GM12865 (cell line): ENCODE data around the gene KCTD13.

Experiments
- DNase-seq: peaks from one replicate; pipeline ENCODE4 v3.0.0; 2010; ENCODE audit warnings: low read depth
- H3K4me3 ChIP-seq: 2 replicates; pipeline ENCODE4 v1.5.1; 2011; ENCODE audit warnings: mild to moderate bottlenecking, low read depth, low read length, control low read depth
- TF ChIP-seq, protein P1 (sequence below): IDR thresholded peaks from 2 replicates; pipeline ENCODE4 v1.5.1; 2011; ENCODE audit warnings: low read length, control low read depth, low read depth, inconsistent platforms; ENCODE audit not compliant: insufficient read depth; ENCODE audit errors: missing control alignments

Gene KCTD13

DNA sequence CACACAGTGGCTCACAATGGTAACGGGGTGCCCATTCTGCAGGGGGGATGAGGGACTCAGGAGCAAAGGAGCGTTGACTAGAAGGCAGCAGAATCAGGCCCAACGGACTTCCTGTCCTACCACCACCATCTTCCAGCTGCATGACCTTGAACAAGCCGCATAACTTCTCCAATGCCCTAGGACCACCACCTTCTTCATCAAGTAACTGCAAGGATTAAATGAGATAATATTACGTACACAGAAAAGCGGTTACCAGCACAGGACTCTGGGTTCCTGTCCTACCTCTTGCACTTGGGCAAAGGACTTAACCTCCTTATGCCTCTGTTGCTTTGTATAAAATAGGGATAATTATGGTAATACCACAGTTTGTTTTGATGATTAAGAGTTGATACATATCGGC is 21.1 kb downstream of the KCTD13 start:
- TF ChIP-seq, protein P1, sequence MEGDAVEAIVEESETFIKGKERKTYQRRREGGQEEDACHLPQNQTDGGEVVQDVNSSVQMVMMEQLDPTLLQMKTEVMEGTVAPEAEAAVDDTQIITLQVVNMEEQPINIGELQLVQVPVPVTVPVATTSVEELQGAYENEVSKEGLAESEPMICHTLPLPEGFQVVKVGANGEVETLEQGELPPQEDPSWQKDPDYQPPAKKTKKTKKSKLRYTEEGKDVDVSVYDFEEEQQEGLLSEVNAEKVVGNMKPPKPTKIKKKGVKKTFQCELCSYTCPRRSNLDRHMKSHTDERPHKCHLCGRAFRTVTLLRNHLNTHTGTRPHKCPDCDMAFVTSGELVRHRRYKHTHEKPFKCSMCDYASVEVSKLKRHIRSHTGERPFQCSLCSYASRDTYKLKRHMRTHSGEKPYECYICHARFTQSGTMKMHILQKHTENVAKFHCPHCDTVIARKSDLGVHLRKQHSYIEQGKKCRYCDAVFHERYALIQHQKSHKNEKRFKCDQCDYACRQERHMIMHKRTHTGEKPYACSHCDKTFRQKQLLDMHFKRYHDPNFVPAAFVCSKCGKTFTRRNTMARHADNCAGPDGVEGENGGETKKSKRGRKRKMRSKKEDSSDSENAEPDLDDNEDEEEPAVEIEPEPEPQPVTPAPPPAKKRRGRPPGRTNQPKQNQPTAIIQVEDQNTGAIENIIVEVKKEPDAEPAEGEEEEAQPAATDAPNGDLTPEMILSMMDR: no peak
- DNase-seq: no peak
- H3K4me3 ChIP-seq: no peak overlapping the region

DNA sequence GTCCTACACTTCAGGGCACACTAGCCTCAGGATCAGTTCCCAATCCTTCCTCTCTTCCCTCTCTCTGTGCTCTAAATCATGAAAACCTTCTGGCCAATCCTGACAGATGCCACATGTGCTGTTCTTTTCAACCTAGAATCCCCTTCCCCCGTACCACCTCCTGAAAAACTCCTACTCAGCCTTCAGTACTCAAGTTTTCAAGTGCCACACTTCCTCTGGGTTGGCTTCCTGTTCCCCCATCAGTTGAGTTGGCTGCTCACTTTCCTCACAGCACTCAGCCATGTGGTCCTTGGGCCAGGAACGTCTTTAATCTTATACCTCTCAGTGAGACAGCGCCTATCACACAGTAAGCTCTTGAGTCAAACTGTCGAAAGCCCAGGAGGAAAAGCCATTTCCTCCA is 22.4 kb downstream of the KCTD13 start:
- no peak for DNase-seq
- H3K4me3 ChIP-seq: no peak overlapping the region
- TF ChIP-seq, protein P1: no peak

DNA sequence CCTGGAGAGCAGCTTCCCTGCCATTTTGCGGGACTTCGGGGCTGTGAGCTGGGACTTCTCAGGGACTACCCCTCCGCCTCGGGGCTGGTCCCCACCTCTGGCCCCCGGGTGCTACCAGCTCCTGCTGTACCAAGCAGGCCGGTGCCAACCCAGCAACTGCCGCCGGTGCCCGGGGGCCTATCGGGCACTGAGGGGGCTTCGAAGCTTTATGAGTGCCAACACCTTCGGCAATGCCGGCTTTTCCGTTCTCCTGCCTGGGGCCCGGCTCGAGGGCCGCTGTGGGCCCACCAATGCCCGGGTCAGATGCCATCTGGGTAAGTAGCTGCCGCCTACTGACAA is 24.4 kb downstream of the KCTD13 start:
- TF ChIP-seq, protein P1: no peak
- DNase-seq: no peak
- H3K4me3 ChIP-seq: no peak overlapping the region

DNA sequence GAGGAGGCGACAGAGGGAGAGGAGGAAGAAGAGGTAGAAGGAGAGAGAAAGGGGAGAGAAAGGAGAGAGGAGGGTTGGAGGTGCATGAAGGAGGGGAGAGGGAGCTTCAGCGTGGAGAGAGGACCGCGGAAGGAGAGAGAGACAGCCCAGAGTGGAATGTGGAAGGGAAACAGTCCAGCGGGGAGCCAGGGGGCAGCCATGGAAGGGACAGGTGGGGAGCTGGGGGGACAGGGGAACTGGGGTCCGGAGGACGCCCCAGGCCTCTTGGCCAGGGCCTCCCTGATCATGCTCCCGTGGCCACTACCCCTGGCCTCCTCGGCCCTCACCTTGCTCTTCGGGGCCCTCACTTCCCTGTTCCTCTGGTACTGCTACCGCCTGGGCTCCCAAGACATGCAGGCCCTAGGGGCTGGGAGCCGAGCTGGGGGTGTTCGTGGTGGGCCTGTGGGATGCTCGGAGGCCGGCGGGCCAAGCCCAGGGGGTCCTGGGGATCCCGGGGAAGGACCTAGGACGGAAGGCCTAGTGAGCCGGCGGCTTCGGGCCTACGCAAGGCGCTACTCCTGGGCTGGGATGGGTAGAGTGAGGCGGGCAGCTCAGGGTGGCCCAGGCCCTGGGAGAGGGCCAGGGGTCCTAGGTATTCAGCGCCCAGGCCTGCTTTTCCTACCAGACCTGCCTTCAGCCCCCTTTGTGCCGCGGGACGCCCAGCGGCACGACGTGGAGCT is 25.0 kb downstream of the KCTD13 start:
- TF ChIP-seq, protein P1: no peak
- no peak for DNase-seq
- H3K4me3 ChIP-seq: no peak overlapping the region

DNA sequence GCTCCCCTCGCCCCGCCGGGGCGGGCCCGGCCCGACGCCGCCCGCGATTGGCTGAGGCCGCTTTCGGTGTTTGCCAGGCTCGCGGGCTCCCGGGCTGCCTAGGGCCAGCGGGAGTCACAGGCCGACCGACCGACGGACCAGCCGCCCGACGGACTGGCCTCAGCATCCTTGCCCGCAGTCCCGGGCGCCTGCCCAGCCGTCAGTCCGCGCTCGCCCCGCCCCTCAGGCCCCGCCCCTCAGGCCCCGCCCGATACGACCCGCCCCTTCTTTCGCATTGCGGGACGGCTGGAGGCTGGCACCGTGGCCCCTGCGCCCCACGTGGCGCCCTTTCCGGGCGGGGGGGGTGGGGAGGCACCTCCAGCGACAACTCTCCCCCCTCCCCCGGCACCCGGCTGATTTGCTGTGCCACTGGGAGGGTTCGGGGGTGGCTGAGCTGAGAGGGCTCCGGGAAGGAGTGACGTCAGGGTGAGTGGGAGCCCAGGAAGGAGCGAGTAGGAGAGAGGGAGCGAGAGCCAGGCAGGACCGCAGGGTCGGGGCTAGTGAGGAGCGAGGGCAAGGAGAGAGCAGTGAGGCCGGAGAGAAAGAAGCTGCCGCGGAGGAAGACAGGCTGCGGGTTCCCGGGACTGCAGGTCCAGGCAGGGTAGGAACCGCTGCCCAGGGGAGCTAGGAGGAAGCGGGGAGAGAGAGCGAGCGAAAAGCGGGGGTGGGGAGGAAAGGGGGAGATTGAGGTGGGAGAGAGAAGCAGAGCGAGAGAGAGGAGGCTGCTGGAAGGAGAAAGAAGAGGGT is 25.7 kb downstream of the KCTD13 start, which contains the start of gene ASPHD1:
Gene ASPHD1, plus strand, starts transcription at position 387 of the 786 bp plus-strand sequence. CDS start 484 bp downstream, outside the sequence.
- peak within 1 kb of the TSS; percentile 54 for H3K4me3 ChIP-seq
- DNase-seq: peak; percentile 47
- TF ChIP-seq, protein P1: no peak

DNA sequence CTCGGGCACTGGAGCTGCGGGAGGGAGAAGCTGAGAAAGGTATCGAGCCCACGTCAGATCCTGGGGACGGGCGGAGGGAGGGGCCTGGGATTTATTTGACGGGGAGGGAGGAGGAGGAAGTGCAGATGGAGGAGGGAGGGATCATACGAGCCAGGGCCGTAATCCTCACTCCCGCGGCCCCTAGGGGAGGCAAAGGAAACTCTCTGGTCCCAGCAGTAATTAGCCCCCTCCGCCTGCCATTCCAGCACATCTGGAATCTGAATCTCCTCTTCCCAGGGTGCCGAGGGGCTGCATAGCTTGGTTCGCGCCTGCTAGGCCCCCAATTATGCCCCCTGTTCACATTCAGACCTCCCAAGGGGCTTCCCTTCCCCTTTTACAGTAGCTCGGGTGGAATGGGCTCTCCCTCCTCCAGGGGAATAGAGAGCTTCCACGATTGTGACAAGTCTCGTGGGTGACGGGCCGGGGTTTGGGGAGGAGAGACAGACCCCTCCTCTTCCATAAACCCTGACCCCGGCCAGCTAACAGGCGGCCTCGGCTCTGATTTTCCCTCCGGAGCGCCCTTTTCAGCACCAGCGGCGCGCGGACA is 26.4 kb downstream of the KCTD13 start, which contains the start of gene SEZ6L2:
Gene SEZ6L2, minus strand, starts transcription at position 35 of the 586 bp plus-strand sequence. CDS start 531 bp downstream, outside the sequence.
- peak; percentile 13 for DNase-seq
- TF ChIP-seq, protein P1: no peak
- H3K4me3 ChIP-seq: peak within 1 kb of the TSS; percentile 54
